Activated naive CD4-positive, alpha-beta T cell treated with anti-CD3 and anti-CD28 coated beads, Interleukin-2, amount 10 ng/mL, durations not matched to agents 7 days and 5 days (primary cell): ENCODE measurements around the gene LRRC75A.

ENCODE experiments used
- CTCF ChIA-PET: fragments of 350-600 bp; sonication (Branson Sonifier 250); formaldehyde crosslinking; loops from one replicate; lab custom pipeline; 2021; ENCODE audit warnings: antibody characterized with exemption; lab: Charles Lee
- DNase-seq: peaks from one replicate; pipeline ENCODE4 v3.0.0-alpha.2; 2020
- H3K27ac Mint-ChIP-seq: one replicate; pipeline ENCODE4 v1.8.0; 2021; ENCODE audit warnings: mild to moderate bottlenecking, moderate library complexity, mixed read lengths
- H3K27me3 Mint-ChIP-seq: one replicate; pipeline ENCODE4 v1.8.0; 2021; ENCODE audit warnings: mild to moderate bottlenecking, mixed read lengths
- H3K36me3 Mint-ChIP-seq: one replicate; pipeline ENCODE4 v1.8.0; 2021; ENCODE audit warnings: mixed read lengths
- H3K4me1 Mint-ChIP-seq: one replicate; pipeline ENCODE4 v1.8.0; 2021; ENCODE audit warnings: mixed read lengths
- H3K4me3 Mint-ChIP-seq: one replicate; pipeline ENCODE4 v1.8.0; 2021; ENCODE audit warnings: mild to moderate bottlenecking, moderate library complexity, mixed read lengths
- H3K9me3 Mint-ChIP-seq: one replicate; pipeline ENCODE4 v1.8.0; 2021; ENCODE audit warnings: mixed read lengths

Gene LRRC75A

DNA sequence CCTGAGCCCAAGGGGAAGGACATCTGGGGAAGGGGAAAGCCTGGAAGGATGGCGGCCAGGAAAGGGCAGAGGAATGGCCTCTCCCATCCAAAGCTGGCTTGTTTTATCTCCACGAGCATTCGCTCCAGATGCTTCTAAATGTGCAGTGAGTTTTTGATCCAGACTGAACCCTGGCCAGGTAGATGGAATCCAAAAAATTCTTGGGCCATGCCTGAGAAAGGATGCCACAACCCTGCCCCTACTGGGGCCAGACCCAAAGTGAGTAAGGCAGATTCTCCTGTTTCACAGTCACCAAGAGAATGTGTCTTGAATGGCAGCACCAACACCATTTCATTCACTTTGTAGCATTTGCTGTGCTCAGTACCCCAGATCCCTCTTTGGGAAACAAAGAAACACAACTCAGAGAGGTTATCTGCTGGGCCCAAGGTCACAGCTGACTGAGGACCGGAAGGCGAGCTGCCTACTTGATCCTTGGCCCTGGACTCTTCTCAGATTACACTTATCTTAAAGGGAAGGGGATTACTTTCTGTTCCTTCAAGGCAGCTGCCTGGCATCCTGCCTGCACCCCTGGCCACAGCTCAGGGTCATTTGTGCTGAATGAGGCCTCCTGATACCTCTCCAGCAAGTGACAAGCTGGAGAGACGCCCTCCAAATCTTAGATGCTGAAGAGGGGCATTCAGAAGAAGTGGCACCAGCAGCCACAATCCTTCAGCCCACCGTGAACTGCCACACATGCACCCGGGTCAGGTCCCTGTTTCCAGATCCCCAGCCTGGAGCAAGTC, 3.6 kb downstream of the LRRC75A start:
- CTCF ChIA-PET = no interaction called here
- Mint-ChIP-seq H3K36me3 (no peaks in the 10 kb centered on the region), H3K4me3 (no peak overlapping the region), H3K27me3 (peaks cover 54% of the 10 kb centered on the region), H3K9me3 (no peaks in the 10 kb centered on the region), H3K4me1 (peaks cover 9% of the 10 kb centered on the region), H3K27ac (no peak overlapping the region)
- DNase-seq = no peak

DNA sequence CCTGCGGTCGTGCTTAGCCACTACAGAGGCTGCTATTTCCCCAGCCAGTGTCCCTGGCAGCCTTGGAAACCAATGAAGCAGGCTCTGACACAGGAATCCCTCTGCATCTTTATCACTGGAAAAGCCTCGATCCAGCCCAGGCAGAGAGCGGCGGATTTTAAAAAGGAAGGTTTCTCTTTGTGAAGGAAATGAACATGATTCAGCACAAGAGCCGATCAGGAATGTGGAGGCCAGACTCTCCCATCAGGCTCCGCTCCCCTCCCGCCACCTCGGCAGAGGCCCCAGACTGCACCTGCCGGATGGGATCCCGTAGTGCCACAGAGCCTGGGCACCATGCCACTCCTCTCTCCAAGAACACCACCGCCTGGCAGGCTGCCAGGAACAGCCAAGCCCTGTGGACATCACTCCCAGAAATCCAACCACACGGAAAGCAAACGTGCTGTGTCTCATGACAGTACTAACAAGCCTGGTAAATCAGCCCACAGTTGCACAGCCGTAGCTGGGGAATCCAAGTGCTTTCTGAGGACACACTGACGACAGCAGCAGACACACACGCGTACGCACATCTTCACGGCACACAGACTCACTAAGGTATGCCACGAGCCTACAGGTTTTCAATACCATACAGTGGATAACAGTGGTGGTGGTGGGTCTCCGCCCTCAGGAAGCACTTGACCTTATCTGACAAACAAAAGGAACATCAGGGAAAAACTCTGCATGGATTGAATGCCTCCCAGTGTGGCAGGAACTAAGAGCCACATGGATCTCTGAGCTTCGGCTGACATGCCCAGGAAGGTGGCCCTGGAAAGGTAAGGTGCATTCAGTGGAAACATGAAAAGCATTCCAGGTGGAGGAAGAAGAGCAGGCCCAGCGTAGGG, 5.4 kb downstream of the LRRC75A start:
- no peaks in the 10 kb centered on the region for H3K36me3 Mint-ChIP-seq
- H3K27ac Mint-ChIP-seq = no peak overlapping the region
- H3K4me3 Mint-ChIP-seq = no peak overlapping the region
- H3K9me3 Mint-ChIP-seq = no peaks in the 10 kb centered on the region
- CTCF ChIA-PET = no interaction called here
- H3K27me3 Mint-ChIP-seq = peaks cover 41% of the 10 kb centered on the region
- DNase-seq = no peak
- H3K4me1 Mint-ChIP-seq = peaks cover 7% of the 10 kb centered on the region

DNA sequence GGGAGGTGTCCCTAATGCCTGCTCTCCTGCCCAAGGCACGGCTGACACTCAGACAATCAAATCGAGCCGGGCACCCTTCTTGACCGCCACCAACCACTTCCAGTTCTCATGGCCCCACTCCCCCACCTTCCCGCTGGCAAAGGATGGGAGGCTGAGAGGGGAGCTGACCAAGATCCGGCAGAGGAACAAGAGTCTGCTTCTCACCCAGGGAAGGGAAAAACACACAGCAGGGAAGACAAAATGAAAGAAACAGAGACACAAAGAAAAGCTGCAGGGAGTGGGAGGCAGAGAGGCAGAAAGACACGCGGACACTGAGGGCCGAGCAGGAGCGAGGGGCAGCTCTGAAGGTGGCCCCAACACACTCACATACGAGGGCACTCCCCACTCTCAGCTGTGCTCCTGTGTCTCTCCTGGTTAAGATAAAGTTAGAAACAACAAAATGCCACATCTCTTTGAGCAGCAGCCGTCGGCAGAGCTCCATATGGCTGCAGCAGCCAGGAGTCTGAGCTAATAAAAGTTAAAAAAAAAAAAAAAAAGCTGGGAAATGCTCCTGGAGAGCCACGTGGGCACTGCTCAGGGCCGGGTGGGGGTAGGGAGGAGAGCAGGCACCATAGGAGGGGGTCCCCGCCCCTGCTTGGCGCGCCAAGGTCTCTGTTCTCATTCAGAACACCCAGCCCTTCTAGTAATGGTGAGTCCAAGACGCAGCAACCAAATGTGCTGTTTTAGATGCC, 7.4 kb downstream of the LRRC75A start:
- H3K36me3 Mint-ChIP-seq = no peaks in the 10 kb centered on the region
- H3K4me1 Mint-ChIP-seq = no peaks in the 10 kb centered on the region
- no peak for DNase-seq
- no peaks in the 10 kb centered on the region for H3K9me3 Mint-ChIP-seq
- no peak overlapping the region for H3K4me3 Mint-ChIP-seq
- peaks cover 23% of the 10 kb centered on the region for H3K27me3 Mint-ChIP-seq
- CTCF ChIA-PET = interaction anchor here (0.6 kb wide), 1 partner anchor 32 kb away, joined by 3 read pairs; no protein-coding TSS in a partner anchor
- H3K27ac Mint-ChIP-seq = no peak overlapping the region

DNA sequence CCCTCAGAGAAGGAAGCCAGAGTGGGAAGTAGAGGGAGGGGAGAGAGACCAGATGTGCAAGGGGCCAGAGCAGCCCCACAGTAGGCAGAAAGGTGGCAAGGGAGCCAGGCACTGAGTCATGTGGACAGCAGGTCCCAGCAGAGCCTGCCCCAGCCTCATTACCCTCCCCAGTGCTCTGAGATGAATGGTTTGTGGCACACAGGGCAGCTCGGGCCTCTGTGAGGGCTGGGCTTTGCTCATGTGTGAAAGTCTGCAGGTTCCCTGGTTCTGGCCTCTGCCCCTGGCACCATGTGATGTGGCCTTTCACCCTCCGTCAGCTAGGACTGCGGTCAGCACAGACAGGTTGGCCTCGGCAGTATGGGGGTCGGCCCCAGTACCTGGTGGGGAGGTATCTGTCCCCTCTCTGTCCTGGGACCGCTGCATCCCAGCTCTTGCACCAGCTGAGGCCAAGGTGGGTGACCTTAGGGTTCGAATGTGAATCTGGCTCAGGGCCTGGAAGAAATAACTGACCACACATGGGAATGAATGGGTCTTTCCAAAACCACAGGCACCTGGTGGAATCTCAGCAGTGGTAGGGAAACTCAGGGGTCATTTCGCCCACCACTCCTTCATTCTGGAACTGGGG, 8.9 kb downstream of the LRRC75A start:
- DNase-seq = no peak
- CTCF ChIA-PET = no interaction called here
- no peak overlapping the region for H3K4me3 Mint-ChIP-seq
- no peak overlapping the region for H3K27ac Mint-ChIP-seq
- H3K9me3 Mint-ChIP-seq = no peaks in the 10 kb centered on the region
- no peaks in the 10 kb centered on the region for H3K36me3 Mint-ChIP-seq
- H3K27me3 Mint-ChIP-seq = peaks cover 8% of the 10 kb centered on the region
- no peaks in the 10 kb centered on the region for H3K4me1 Mint-ChIP-seq

DNA sequence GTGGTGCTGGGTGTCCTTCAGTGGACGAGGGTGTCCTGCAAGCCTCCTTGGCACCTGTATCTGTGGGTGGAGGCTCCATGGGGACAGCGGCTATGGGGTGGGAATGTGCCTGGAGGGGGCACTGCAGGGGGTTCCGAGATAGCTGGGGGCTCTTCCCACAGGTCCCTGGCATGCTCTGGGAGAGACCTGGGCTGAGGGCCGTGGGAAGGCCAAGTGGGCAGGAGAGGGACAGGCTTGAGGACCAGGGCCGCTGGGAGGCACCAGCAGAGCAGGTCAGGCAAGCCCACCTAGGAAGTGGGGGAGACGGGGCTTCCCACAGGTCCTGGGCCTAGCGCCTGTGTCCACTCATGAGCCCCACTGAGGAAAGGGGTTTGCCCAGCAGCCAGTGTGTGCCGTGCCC, 9.7 kb downstream of the LRRC75A start:
- H3K36me3 Mint-ChIP-seq = no peaks in the 10 kb centered on the region
- CTCF ChIA-PET = no interaction called here
- no peak overlapping the region for H3K27ac Mint-ChIP-seq
- no peak for DNase-seq
- H3K4me3 Mint-ChIP-seq = no peak overlapping the region
- no peaks in the 10 kb centered on the region for H3K4me1 Mint-ChIP-seq
- H3K9me3 Mint-ChIP-seq = no peaks in the 10 kb centered on the region
- peaks cover 4% of the 10 kb centered on the region for H3K27me3 Mint-ChIP-seq

DNA sequence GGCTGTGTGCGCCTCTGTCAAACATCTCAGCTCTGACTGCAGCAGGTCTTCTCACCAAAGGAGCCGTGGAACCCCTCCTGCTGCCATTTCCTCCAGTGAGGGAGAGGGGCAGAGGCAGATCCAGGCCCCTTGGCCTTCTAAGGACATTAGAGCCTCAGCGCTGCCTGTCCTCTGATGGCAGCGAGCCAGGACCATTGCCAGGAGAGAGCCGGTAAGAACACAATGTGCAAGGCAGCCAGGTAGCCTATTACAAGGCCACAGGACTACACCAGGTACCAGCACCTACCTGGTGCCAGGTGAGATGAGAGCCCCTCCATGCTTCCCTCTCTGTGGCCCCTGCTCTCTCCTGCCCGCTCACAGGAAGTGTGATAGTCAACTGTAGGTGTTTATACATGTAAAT, 11.0 kb downstream of the LRRC75A start:
- CTCF ChIA-PET = no interaction called here
- no peak for DNase-seq
- Mint-ChIP-seq H3K27ac (no peak overlapping the region), H3K36me3 (no peaks in the 10 kb centered on the region), H3K9me3 (no peaks in the 10 kb centered on the region), H3K4me3 (no peak overlapping the region), H3K4me1 (no peaks in the 10 kb centered on the region), H3K27me3 (no peaks in the 10 kb centered on the region)

DNA sequence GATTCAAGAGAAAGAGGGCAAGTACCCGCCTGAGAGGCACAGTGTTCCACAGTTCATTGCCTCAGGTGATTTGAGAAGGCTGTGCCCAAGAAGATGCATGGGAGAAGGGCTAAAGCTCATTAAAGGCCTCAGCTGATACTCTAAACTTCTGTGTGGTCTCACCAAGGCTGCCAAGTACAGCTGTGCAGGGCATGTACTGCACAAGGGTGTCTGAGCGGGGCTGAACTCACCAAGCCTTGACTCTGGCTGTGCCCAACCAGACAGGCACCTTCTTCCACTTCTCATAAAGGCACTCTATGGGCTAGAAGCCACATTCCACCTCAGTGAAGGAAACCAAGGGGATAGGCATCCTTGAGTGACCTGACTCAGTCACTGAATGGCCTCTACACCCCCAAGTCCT, 12.7 kb downstream of the LRRC75A start:
- H3K27me3 Mint-ChIP-seq = no peaks in the 10 kb centered on the region
- DNase-seq = no peak
- no peaks in the 10 kb centered on the region for H3K4me1 Mint-ChIP-seq
- H3K36me3 Mint-ChIP-seq = no peaks in the 10 kb centered on the region
- no peaks in the 10 kb centered on the region for H3K9me3 Mint-ChIP-seq
- CTCF ChIA-PET = interaction anchor here (1.0 to 1.4 kb wide), 2 partner anchors 25 to 43 kb away, joined by 3 read pairs; no protein-coding TSS in a partner anchor
- H3K4me3 Mint-ChIP-seq = no peak overlapping the region
- H3K27ac Mint-ChIP-seq = no peak overlapping the region

DNA sequence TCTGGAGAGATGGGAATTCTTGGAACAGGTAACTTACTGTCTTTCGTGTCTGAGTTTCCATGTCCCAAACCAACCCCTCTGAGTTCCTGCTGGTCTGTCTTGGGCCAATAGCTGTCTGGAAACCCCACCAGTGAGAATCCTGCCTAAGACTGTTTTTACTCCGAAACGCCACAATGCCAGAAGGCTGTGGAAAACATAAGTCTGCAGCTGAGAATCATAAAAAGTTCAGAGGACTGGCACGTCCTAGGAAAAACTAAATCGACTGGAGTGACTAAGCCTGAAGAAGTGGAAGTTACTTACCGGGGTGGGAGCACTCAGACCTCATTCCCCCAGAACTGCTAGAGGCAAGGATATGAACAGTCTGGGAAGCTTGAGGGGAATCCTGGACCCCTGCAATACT, 13.3 kb downstream of the LRRC75A start:
- no peaks in the 10 kb centered on the region for H3K36me3 Mint-ChIP-seq
- no peak overlapping the region for H3K4me3 Mint-ChIP-seq
- H3K27ac Mint-ChIP-seq = no peak overlapping the region
- no peaks in the 10 kb centered on the region for H3K4me1 Mint-ChIP-seq
- DNase-seq = no peak
- no peaks in the 10 kb centered on the region for H3K27me3 Mint-ChIP-seq
- H3K9me3 Mint-ChIP-seq = no peaks in the 10 kb centered on the region
- CTCF ChIA-PET = interaction anchor here (1.4 kb wide), 1 partner anchor 25 kb away, joined by 3 read pairs; no protein-coding TSS in a partner anchor

DNA sequence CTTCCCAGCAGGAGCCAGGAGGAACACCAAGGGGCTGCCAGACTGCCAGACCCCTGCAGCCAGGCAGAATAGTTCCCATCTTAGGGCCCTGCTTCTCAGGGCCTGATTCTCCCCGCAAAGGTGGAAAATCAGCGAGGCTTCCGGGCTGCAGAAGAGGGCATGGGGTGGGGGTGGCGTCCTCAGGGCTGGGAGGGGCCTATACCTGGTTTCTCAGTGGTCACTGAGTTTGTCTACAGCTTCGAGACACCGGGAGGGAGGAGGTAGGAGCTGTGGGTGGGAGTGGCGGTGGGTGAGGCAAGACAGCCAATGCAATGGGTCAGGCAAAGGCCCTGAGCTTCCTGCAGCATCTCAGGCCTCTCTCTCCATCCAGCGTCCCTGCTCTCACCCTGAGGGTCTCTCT, 14.3 kb downstream of the LRRC75A start:
- Mint-ChIP-seq H3K27ac (no peak overlapping the region), H3K4me1 (no peaks in the 10 kb centered on the region), H3K4me3 (no peak overlapping the region), H3K36me3 (no peaks in the 10 kb centered on the region), H3K9me3 (no peaks in the 10 kb centered on the region), H3K27me3 (no peaks in the 10 kb centered on the region)
- CTCF ChIA-PET = no interaction called here
- no peak for DNase-seq

DNA sequence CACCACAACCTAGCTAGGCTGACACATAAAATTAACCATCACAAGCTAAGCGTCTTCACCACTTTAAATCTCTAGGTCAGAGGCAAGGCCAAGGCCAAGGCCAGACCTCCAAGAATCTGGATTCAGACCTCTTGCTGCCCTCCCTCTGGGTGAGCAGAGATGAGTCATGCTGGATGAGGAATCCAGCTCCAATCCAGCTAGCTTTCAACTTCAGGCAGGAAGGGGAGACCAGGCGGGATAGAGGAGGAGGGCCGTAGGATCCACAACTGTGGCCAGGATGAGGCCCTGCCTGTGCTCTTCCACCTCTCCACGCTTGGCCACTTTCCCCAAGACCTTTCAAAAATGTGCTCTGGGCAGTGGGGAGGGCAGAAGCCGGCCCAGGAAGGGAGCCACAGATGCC, 14.7 kb downstream of the LRRC75A start:
- CTCF ChIA-PET = no interaction called here
- Mint-ChIP-seq H3K27me3 (no peaks in the 10 kb centered on the region), H3K4me3 (no peak overlapping the region), H3K9me3 (no peaks in the 10 kb centered on the region), H3K4me1 (no peaks in the 10 kb centered on the region), H3K36me3 (no peaks in the 10 kb centered on the region), H3K27ac (no peak overlapping the region)
- DNase-seq = no peak

DNA sequence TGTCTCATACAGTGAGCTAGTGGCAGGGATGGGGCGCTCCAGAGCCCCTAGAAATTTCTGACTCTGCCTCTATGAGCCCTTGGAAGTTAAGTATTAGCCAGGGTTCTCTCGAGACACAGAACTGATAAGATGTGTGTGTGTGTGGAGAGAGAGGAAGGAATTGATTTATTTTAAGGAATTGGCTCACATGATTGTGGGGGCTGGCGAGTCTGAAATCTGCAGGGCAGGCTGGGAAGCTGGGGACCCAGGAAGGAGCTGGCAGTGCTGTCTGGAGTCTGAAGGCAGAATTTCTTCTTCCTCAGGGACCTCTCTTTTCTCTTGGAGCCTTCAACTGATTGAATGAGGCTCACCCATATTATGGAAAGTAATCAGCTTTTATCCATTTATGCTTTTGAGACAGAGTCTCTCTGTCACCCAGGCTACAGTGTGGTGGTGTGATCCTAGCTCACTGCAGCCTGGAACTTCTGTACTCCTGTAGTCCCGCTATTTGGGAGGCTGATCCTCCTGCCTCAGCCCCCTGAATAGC, 16.8 kb downstream of the LRRC75A start:
- no peaks in the 10 kb centered on the region for H3K36me3 Mint-ChIP-seq
- no peak overlapping the region for H3K27ac Mint-ChIP-seq
- H3K4me3 Mint-ChIP-seq = no peak overlapping the region
- H3K27me3 Mint-ChIP-seq = no peaks in the 10 kb centered on the region
- H3K4me1 Mint-ChIP-seq = no peaks in the 10 kb centered on the region
- CTCF ChIA-PET = interaction anchor here (1.6 kb wide), 1 partner anchor 22 kb away, joined by 5 read pairs; no protein-coding TSS in a partner anchor
- no peak for DNase-seq
- H3K9me3 Mint-ChIP-seq = no peaks in the 10 kb centered on the region

DNA sequence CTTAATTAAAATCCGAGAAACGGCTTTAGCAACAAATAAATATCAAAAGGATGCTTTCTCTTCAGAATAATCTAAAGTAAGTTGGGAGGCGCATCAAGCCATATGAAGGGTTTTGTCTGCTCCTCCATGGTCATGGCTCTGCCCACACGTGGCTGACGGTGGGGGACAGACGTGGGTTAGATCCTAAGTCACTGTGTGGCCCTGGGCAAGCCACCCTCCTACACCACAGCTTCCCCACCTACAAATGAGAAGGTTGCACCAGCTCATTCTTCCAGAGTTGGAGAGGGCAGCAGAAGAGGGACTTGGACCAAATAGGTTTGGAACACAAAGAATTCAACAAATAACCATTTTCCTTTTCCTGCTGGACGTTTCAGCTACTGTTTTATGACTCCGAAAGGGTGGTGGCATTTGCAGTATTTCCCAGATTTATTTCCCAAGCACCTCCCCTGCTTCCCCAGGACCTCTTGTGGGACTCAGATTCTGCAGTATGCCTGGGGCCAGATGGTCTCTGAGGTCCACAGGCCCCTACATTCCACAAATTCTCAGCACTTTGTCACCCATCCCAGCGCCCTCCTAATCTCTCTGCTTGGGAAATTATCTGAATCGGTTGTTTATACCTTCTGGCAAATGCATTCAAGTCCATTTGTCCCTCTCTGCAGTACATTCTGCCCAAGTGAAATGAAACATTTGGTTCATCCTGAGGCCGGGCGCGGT, 17.8 kb downstream of the LRRC75A start:
- DNase-seq = no peak

More for the DNA sequence above, 17.8 kb downstream of the LRRC75A start:
- Mint-ChIP-seq H3K4me1 (no peaks in the 10 kb centered on the region), H3K4me3 (no peak overlapping the region), H3K27ac (no peak overlapping the region), H3K27me3 (no peaks in the 10 kb centered on the region), H3K36me3 (no peaks in the 10 kb centered on the region), H3K9me3 (no peaks in the 10 kb centered on the region)
- CTCF ChIA-PET = interaction anchor here (1.1 kb wide), 1 partner anchor 21 kb away, joined by 3 read pairs; no protein-coding TSS in a partner anchor
